Glutamatergic neuron (in vitro differentiated cells): Measurements from ENCODE around the gene RBM33. TPM values are rescaled to one million over a fixed set of nuclear protein-coding genes. Genes with fewer than 3 reads are reported as not detected.

Experiments
- DNase-seq: peaks from one replicate; pipeline ENCODE4 v3.0.0; 2022
- H3K27ac Mint-ChIP-seq: one replicate; pipeline ENCODE4 v1.8.0; 2020; ENCODE audit warnings: mild to moderate bottlenecking, mixed read lengths, inconsistent platforms; ENCODE audit not compliant: unreplicated experiment
- H3K27me3 Mint-ChIP-seq: one replicate; pipeline ENCODE4 v1.8.0; 2020; ENCODE audit warnings: mild to moderate bottlenecking, moderate library complexity, mixed read lengths, inconsistent platforms; ENCODE audit not compliant: unreplicated experiment
- H3K36me3 Mint-ChIP-seq: one replicate; pipeline ENCODE4 v1.8.0; 2020; ENCODE audit warnings: mild to moderate bottlenecking, mixed read lengths, inconsistent platforms; ENCODE audit not compliant: unreplicated experiment
- H3K4me1 Mint-ChIP-seq: one replicate; pipeline ENCODE4 v1.8.0; 2020; ENCODE audit warnings: mild to moderate bottlenecking, low read depth, mixed read lengths, inconsistent platforms; ENCODE audit not compliant: unreplicated experiment
- H3K4me3 Mint-ChIP-seq: one replicate; pipeline ENCODE4 v1.8.0; 2020; ENCODE audit warnings: mild to moderate bottlenecking, mixed read lengths, inconsistent platforms; ENCODE audit not compliant: unreplicated experiment
- H3K9me3 Mint-ChIP-seq: one replicate; pipeline ENCODE4 v1.8.0; 2020; ENCODE audit warnings: mild to moderate bottlenecking, moderate library complexity, mixed read lengths, inconsistent platforms; ENCODE audit not compliant: unreplicated experiment
- total RNA-seq: library from RNA; stranded (reverse); fragmentation: NEBNext Ultra II Directional; extraction: Animal tissue kit (Norgen Biotek cat#: 25700); gene quantifications from one replicate; pipeline ENCODE4 v1.2.1, GENCODE V29; 2021; ENCODE audit not compliant: unreplicated experiment
- TF ChIP-seq, protein P1 (sequence below): fragments of 200-600 bp; sonication (generic); IDR thresholded peaks from one replicate; pipeline ENCODE4 v1.5.0; 2021; ENCODE audit not compliant: partially characterized antibody, unreplicated experiment

RBM33 gene
- total RNA-seq, 1 donor from 2014 or later, result 67.5 TPM

DNA sequence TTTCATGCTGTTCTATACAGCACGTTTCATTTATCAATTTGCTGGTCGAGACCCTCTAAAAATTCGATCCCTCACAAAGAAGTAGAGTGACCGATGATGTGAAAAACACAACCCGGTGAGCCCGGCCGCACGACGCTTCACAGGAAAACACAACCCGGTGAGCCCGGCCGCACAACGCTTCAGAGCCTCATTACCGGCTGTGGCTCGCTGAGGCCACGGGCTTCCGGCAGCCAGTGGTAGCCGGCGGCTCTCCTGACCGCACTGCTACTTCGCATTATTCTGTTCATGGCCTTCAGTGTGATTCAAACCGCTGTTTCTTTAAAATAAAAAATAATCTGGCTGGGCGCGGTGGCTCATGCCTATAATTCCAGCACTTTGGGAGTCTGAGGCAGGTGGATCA, 42.3 kb upstream of the RBM33 start:
- DNase-seq, result no peak
- H3K36me3 Mint-ChIP-seq, result peaks cover 4% of the 10 kb centered on the region

DNA sequence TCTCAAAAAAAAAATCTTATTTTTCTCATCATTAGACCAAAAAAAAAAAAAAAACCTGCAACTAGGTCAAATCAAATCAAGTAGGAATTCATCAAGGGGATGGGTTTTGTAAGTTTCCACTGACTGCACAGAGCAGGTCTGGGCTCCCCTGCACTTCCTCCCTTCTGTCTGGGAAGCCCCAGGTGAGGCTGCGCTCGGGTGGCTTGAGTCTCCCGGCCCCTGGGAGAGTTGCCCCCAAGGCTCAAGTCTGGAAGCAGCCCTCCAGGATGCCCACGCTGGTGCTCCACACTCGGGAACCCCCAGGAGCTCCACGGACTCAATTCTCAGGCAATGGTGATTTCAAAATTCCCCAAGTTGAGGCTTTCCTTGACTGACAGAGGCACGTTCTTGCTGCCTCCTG, 41.7 kb upstream of the RBM33 start:
- TF ChIP-seq, protein P1, sequence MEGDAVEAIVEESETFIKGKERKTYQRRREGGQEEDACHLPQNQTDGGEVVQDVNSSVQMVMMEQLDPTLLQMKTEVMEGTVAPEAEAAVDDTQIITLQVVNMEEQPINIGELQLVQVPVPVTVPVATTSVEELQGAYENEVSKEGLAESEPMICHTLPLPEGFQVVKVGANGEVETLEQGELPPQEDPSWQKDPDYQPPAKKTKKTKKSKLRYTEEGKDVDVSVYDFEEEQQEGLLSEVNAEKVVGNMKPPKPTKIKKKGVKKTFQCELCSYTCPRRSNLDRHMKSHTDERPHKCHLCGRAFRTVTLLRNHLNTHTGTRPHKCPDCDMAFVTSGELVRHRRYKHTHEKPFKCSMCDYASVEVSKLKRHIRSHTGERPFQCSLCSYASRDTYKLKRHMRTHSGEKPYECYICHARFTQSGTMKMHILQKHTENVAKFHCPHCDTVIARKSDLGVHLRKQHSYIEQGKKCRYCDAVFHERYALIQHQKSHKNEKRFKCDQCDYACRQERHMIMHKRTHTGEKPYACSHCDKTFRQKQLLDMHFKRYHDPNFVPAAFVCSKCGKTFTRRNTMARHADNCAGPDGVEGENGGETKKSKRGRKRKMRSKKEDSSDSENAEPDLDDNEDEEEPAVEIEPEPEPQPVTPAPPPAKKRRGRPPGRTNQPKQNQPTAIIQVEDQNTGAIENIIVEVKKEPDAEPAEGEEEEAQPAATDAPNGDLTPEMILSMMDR, result no peak
- Mint-ChIP-seq H3K4me1 (no peaks in the 10 kb centered on the region), H3K27me3 (no peaks in the 10 kb centered on the region), H3K36me3 (peaks cover 6% of the 10 kb centered on the region), H3K27ac (no peak overlapping the region), H3K4me3 (no peak overlapping the region), H3K9me3 (no peaks in the 10 kb centered on the region)
- DNase-seq, result no peak

More for the DNA sequence above, 42.3 kb upstream of the RBM33 start:
- H3K27me3 Mint-ChIP-seq, result no peaks in the 10 kb centered on the region
- H3K9me3 Mint-ChIP-seq, result no peaks in the 10 kb centered on the region
- no peak overlapping the region for H3K4me3 Mint-ChIP-seq
- H3K4me1 Mint-ChIP-seq, result no peaks in the 10 kb centered on the region
- TF ChIP-seq, protein P1, result no peak
- no peak overlapping the region for H3K27ac Mint-ChIP-seq

- Mint-ChIP-seq H3K9me3 (no peaks in the 10 kb centered on the region), H3K4me3 (no peak overlapping the region), H3K27me3 (peaks cover 3% of the 10 kb centered on the region), H3K27ac (no peak overlapping the region), H3K4me1 (no peaks in the 10 kb centered on the region), H3K36me3 (peaks cover 10% of the 10 kb centered on the region)
- DNase-seq, result no peak
- TF ChIP-seq, protein P1, result no peak
Observed at GRCh38 chr7:155603205-155603857, 41.1 kb upstream of the RBM33 start.

DNA sequence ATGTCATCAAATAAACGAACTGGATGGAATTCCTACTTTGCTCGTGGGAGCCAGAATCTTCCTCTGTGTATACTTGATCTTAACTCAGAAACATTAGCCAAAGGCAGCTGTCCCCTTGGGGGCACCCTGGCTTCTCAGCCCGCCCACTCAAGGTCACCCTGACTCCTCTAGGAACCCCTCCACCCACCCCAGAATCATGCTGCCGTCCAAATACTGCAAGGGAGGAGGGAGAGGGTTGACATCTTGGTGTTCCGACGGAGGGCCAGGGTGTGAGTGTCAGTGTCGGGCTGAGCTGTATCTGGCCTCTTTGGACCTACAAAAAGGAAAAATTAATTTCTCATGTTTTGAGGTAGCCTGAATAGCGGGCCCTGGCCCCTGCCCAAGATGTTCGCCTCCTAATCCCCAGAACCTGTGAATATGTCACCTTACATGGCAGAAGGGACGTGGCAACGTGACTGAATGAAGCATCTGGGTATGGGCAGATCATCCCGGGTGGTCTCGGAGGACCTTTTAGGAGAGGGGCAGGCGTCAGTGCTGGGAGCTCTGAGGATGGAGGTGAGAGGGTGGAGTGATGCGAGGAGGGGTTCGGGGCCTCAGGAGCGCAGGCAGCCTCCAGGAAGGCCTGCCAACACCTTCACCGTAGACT, 40.5 kb upstream of the RBM33 start:
- Mint-ChIP-seq H3K27ac (no peak overlapping the region), H3K27me3 (peaks cover 6% of the 10 kb centered on the region), H3K9me3 (peaks cover 2% of the 10 kb centered on the region), H3K36me3 (peaks cover 10% of the 10 kb centered on the region), H3K4me1 (peaks cover 2% of the 10 kb centered on the region), H3K4me3 (no peak overlapping the region)
- TF ChIP-seq, protein P1, result no peak
- no peak for DNase-seq

GRCh38 chr7:155604504-155604997, 39.9 kb upstream of the RBM33 start:
- H3K27me3 Mint-ChIP-seq, result peaks cover 6% of the 10 kb centered on the region
- no peak for DNase-seq
- TF ChIP-seq, protein P1, result no peak
- peaks cover 10% of the 10 kb centered on the region for H3K36me3 Mint-ChIP-seq
- peaks cover 2% of the 10 kb centered on the region for H3K9me3 Mint-ChIP-seq
- H3K4me1 Mint-ChIP-seq, result peaks cover 2% of the 10 kb centered on the region
- no peak overlapping the region for H3K27ac Mint-ChIP-seq
- no peak overlapping the region for H3K4me3 Mint-ChIP-seq
